ENCODE results near the gene CYSRT1. TPM values are rescaled to one million over a fixed set of nuclear protein-coding genes. Genes with fewer than 3 reads are reported as not detected.
"Not testable (repeated sequence)": the region's sequence is repeated elsewhere in the genome, so short reads cannot be mapped to it uniquely, and the experiment has no call there.

CYSRT1 gene
- total RNA-seq, 1 donor from 2014 or later = 0.59 TPM

DNA sequence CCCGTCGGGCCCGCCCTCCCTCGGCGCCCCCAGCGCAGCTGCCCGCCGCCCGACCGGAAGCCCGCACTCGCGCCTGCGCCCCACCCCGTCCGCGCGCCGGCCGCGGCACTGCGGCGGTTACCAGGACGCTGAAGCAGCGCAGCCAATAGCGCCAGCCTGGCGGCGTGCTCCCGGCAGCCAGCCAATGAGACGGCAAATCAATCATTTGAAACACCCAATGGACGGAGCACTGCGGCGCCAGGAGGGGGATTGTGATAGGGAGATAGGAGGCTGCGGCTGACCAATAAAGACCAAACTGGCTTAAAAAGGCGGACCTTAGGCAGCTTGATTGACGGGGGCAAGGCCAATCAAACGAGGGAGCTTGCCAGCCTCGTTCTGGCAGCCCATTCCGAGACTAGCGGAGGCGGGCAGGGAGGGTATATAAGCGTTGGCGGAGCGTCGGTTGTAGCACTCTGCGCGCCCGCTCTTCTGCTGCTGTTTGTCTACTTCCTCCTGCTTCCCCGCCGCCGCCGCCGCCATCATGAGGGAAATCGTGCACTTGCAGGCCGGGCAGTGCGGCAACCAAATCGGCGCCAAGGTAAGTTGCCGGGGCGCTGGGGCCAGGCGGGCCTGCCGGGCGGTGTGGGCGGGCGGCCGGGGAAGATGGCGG is 16.0 kb downstream of the CYSRT1 start, which contains the start of gene TUBB4B:
Gene TUBB4B, plus strand, starts transcription at position 447 of the 649 bp plus-strand sequence. Its CDS starts 74 bp downstream, at position 521.
- H3K4me1 ChIP-seq = peaks cover 58% of the 10 kb centered on the region
- intact Hi-C loops (cut with DNase I) = no loop called here

GRCh38 chr9:137241490-137242268 is 16.7 kb downstream of the CYSRT1 start:
- DNase-seq (peak; percentile 76), ATAC-seq (peak; percentile 8 to 38)
- H3K36me3 ChIP-seq = peaks cover 23% of the 10 kb centered on the region
- no peaks in the 10 kb centered on the region for H3K9me3 ChIP-seq
- intact Hi-C loops (cut with DNase I) = no loop called here
- no peaks in the 10 kb centered on the region for H3K27me3 ChIP-seq (ENCODE audit: low read depth)
- H3K27ac ChIP-seq = peak overlapping the region; percentile 90
- H3K4me1 ChIP-seq = peaks cover 51% of the 10 kb centered on the region
- TF ChIP-seq, protein P1, sequence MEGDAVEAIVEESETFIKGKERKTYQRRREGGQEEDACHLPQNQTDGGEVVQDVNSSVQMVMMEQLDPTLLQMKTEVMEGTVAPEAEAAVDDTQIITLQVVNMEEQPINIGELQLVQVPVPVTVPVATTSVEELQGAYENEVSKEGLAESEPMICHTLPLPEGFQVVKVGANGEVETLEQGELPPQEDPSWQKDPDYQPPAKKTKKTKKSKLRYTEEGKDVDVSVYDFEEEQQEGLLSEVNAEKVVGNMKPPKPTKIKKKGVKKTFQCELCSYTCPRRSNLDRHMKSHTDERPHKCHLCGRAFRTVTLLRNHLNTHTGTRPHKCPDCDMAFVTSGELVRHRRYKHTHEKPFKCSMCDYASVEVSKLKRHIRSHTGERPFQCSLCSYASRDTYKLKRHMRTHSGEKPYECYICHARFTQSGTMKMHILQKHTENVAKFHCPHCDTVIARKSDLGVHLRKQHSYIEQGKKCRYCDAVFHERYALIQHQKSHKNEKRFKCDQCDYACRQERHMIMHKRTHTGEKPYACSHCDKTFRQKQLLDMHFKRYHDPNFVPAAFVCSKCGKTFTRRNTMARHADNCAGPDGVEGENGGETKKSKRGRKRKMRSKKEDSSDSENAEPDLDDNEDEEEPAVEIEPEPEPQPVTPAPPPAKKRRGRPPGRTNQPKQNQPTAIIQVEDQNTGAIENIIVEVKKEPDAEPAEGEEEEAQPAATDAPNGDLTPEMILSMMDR (IDR thresholded peaks at IDR 0.05) = no peak
- peak overlapping the region; percentile 93 for H3K4me3 ChIP-seq

More for the DNA sequence above, 16.0 kb downstream of the CYSRT1 start, which contains the start of gene TUBB4B:
- peak within 1 kb of the TSS; percentile 93 for H3K4me3 ChIP-seq
- TF ChIP-seq, protein P1 (IDR thresholded peaks at IDR 0.05) = peak; percentile 6
- no peaks in the 10 kb centered on the region for H3K9me3 ChIP-seq
- DNase-seq (peak; percentile 99), ATAC-seq (peak; percentile 89 to 92)
- H3K36me3 ChIP-seq = peaks cover 23% of the 10 kb centered on the region
- peak within 1 kb of the TSS; percentile 98 for H3K27ac ChIP-seq
- no peaks in the 10 kb centered on the region for H3K27me3 ChIP-seq (ENCODE audit: low read depth)

GRCh38 chr9:137242269-137243203 is 17.6 kb downstream of the CYSRT1 start:
- H3K9me3 ChIP-seq = no peaks in the 10 kb centered on the region
- DNase-seq = no peak
- intact Hi-C loops (cut with DNase I) = no loop called here
- TF ChIP-seq, protein P1 (IDR thresholded peaks at IDR 0.05) = no peak
- H3K36me3 ChIP-seq = peaks cover 23% of the 10 kb centered on the region
- ATAC-seq = no peak
- H3K27me3 ChIP-seq (ENCODE audit: low read depth) = no peaks in the 10 kb centered on the region
- H3K27ac ChIP-seq = peak overlapping the region; percentile 90
- H3K4me1 ChIP-seq = peaks cover 51% of the 10 kb centered on the region
- H3K4me3 ChIP-seq = peak overlapping the region; percentile 93

- H3K27me3 ChIP-seq (ENCODE audit: low read depth); H3K4me3 ChIP-seq; ATAC-seq; DNase-seq; H3K27ac ChIP-seq; intact Hi-C loops (cut with DNase I); H3K9me3 ChIP-seq: not testable (repeated sequence)
- Histone ChIP-seq H3K4me1 (peaks cover 47% of the 10 kb centered on the region), H3K36me3 (peaks cover 23% of the 10 kb centered on the region)
Measured at GRCh38 chr9:137243266-137243625, 18.3 kb downstream of the CYSRT1 start.

DNA sequence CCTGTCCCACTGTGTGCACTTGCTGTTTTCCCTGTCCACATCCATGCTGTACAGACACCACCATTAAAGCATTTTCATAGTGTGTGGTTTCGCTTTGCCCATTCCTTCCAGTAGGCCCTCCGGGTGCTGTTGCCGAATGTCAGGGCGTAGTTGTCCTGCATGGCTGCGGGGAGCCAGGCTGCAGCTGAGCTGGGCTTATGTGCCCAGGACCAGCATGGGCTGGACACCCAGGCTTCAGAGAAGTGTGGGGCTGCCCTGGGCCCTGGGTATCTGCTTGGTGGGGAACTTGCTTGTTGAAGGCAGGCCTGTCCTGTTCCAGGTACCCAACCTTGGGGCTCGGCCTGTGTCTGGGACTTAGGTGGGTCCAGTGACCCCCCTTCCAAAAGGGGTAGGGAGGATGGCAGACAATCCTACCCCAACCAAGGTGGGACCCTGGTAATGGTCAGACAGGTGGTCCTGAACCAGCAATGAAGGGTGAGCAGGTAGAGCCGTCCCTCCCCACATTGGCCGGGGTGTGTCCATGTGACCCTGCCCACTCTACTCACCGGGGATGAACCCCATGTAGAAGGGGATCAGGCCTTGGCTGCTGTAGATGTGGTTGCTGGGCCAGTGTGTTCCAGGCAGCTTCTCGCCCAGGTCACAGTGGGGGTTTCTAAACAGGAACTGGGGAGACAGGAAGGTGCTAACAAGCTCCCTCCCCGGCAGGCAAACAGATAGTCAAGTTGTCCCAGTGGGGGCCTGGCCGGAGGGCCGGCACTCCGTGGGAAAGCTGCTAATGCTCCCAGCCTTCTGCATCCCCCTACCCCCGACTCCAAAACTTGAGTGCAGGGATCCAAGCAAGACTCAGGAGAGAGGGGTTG is 18.9 kb downstream of the CYSRT1 start:
- TF ChIP-seq, protein P1 (IDR thresholded peaks at IDR 0.05) = no peak
- H3K4me1 ChIP-seq = peaks cover 41% of the 10 kb centered on the region
- H3K27me3 ChIP-seq (ENCODE audit: low read depth) = no peaks in the 10 kb centered on the region
- H3K36me3 ChIP-seq = peaks cover 23% of the 10 kb centered on the region
- DNase-seq = no peak
- intact Hi-C loops (cut with DNase I) = no loop called here
- H3K9me3 ChIP-seq = no peaks in the 10 kb centered on the region
- ATAC-seq = no peak
- H3K4me3 ChIP-seq = no peak overlapping the region
- no peak overlapping the region for H3K27ac ChIP-seq

Data from lower lobe of right lung (tissue), 2 donors.